ENCODE results near the gene ATRIP. TPM values are rescaled to one million over a fixed set of nuclear protein-coding genes. Genes with fewer than 3 reads are reported as not detected.

Gene ATRIP
- total RNA-seq, 6 donors from 2014 or later, result 5.1 to 10.5 (median 6.5) TPM

- TF ChIP-seq CTCF (IDR thresholded peaks at IDR 0.05), result no peak
- TF ChIP-seq POLR2AphosphoS5 (IDR thresholded peaks at IDR 0.05), result no peak
- TF ChIP-seq EP300 (IDR thresholded peaks at IDR 0.05), result no peak
- TF ChIP-seq POLR2A (IDR thresholded peaks at IDR 0.05), result no peak
- Histone ChIP-seq H3K4me1 (peaks cover 25 to 46% (median 27%) of the 10 kb centered on the region in 4 donors), H3K9me3 (no peaks in the 10 kb centered on the region), H3K27ac (peak overlapping the region in 1 of 4 donors; percentile 52), H3K36me3 (peaks cover 0 to 23% (median 14%) of the 10 kb centered on the region in 4 donors), H3K4me3 (no peak overlapping the region), H3K27me3 (no peaks in the 10 kb centered on the region)
- ATAC-seq (ENCODE audit: low FRiP score in 2 of 2) (no peak), DNase-seq (no peak)
- WGBS, 2 donors, result 88 to 89% methylated on average over 7 of the region's 7 CpGs
Observed at GRCh38 chr3:48436855-48437254, 9.7 kb upstream of the ATRIP start.

- WGBS, 2 donors, result 85 to 86% methylated on average over 4 of the region's 4 CpGs
- H3K36me3 ChIP-seq, result peaks cover 0 to 24% (median 10%) of the 10 kb centered on the region in 4 donors
- peaks cover 29 to 53% (median 30%) of the 10 kb centered on the region in 4 donors for H3K4me1 ChIP-seq
Observed at GRCh38 chr3:48437812-48438211, 8.7 kb upstream of the ATRIP start.

GRCh38 chr3:48439820-48440589 lies 6.5 kb upstream of the ATRIP start, which contains the start of the genes CCDC51 and TMA7:
CCDC51 (minus strand) TSS chr3:48440119; CDS start chr3:48435128, 4,991 bp downstream.
TMA7 (plus strand) TSS chr3:48440257; CDS start chr3:48440297, 40 bp downstream.
- peak within 1 kb of the TSS; percentile 73 to 94 (median 74) for H3K4me3 ChIP-seq
- no peaks in the 10 kb centered on the region for H3K27me3 ChIP-seq
- ATAC-seq (ENCODE audit: low FRiP score in 2 of 2), result peak; percentile 98 to 99
- H3K9me3 ChIP-seq, result no peaks in the 10 kb centered on the region
- TF ChIP-seq POLR2AphosphoS5 (IDR thresholded peaks at IDR 0.05), result peak; percentile 99
- TF ChIP-seq POLR2A (IDR thresholded peaks at IDR 0.05), result peak; percentile 60 to 97 (median 92)
- TF ChIP-seq CTCF (IDR thresholded peaks at IDR 0.05), result peak in 3 of 6 experiments; percentile 11 to 18 (median 12)
- TF ChIP-seq EP300 (IDR thresholded peaks at IDR 0.05), result peak in 1 of 4 donors; percentile 56
- H3K36me3 ChIP-seq, result peaks cover 0 to 38% (median 15%) of the 10 kb centered on the region in 4 donors
- WGBS, 2 donors, result 0 to 2% methylated on average over 19 to 45 of the region's 54 CpGs
- peak within 1 kb of the TSS; percentile 91 to 96 (median 94) for H3K27ac ChIP-seq
- H3K4me1 ChIP-seq, result peaks cover 22 to 39% (median 30%) of the 10 kb centered on the region in 4 donors
- peak; percentile 95 to 98 for DNase-seq

More at GRCh38 chr3:48437812-48438211, 8.7 kb upstream of the ATRIP start:
- Histone ChIP-seq H3K27me3 (no peaks in the 10 kb centered on the region), H3K4me3 (no peak overlapping the region), H3K27ac (no peak overlapping the region), H3K9me3 (no peaks in the 10 kb centered on the region)
- no peak for ATAC-seq (ENCODE audit: low FRiP score in 2 of 2)
- TF ChIP-seq EP300 (IDR thresholded peaks at IDR 0.05), result no peak
- TF ChIP-seq POLR2AphosphoS5 (IDR thresholded peaks at IDR 0.05), result no peak
- TF ChIP-seq POLR2A (IDR thresholded peaks at IDR 0.05), result no peak
- TF ChIP-seq CTCF (IDR thresholded peaks at IDR 0.05), result no peak
- no peak for DNase-seq

GRCh38 chr3:48440590-48440958 lies 6.0 kb upstream of the ATRIP start:
- TF ChIP-seq CTCF (IDR thresholded peaks at IDR 0.05), result no peak
- no peak for TF ChIP-seq POLR2AphosphoS5 (IDR thresholded peaks at IDR 0.05)
- no peak for TF ChIP-seq EP300 (IDR thresholded peaks at IDR 0.05)
- TF ChIP-seq POLR2A (IDR thresholded peaks at IDR 0.05), result no peak
- Histone ChIP-seq H3K4me1 (peaks cover 23 to 44% (median 29%) of the 10 kb centered on the region in 4 donors), H3K9me3 (no peaks in the 10 kb centered on the region), H3K27ac (peak overlapping the region; percentile 91 to 96 (median 94)), H3K27me3 (no peaks in the 10 kb centered on the region), H3K36me3 (peaks cover 0 to 38% (median 15%) of the 10 kb centered on the region in 4 donors), H3K4me3 (peak overlapping the region; percentile 45 to 94 (median 74))
- DNase-seq, result no peak
- peak; percentile 1 to 4 for ATAC-seq (ENCODE audit: low FRiP score in 2 of 2)
- 1 to 2% methylated on average over 21 of the region's 21 CpGs for WGBS, 2 donors

Data from upper lobe of left lung (tissue), 6 donors.